ENCODE data around the gene CACNG7.

DNA sequence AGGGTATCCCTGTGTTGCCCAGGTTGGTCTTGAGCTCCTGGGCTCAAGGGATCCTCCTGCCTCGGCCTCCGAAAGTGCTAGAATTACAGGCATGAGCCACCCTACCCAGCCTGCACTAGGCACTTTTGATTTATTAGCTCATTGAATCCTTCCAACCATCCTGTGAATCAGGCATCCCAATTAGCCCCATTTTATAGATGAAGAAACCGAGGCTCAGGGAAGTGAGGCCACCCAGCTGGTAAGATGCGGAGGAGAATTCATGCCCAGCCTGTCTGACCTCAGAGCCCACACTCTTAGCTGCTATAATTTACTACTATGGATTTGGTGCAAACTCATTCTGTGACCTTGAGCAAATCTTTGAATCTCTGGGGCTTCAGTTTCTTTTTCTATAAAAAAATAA, 35.9 kb downstream of the CACNG7 start:
- TF ChIP-seq, protein P1, sequence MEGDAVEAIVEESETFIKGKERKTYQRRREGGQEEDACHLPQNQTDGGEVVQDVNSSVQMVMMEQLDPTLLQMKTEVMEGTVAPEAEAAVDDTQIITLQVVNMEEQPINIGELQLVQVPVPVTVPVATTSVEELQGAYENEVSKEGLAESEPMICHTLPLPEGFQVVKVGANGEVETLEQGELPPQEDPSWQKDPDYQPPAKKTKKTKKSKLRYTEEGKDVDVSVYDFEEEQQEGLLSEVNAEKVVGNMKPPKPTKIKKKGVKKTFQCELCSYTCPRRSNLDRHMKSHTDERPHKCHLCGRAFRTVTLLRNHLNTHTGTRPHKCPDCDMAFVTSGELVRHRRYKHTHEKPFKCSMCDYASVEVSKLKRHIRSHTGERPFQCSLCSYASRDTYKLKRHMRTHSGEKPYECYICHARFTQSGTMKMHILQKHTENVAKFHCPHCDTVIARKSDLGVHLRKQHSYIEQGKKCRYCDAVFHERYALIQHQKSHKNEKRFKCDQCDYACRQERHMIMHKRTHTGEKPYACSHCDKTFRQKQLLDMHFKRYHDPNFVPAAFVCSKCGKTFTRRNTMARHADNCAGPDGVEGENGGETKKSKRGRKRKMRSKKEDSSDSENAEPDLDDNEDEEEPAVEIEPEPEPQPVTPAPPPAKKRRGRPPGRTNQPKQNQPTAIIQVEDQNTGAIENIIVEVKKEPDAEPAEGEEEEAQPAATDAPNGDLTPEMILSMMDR (IDR thresholded peaks at IDR 0.05; ENCODE audit: extremely low read depth in 1 of 2, insufficient read depth in 1 of 2, low read depth in 1 of 2, low read length in 2 of 2): no peak
- TF ChIP-seq POLR2A (IDR thresholded peaks at IDR 0.05; ENCODE audit: low read depth, low read length): no peak
- TF ChIP-seq, protein P2, sequence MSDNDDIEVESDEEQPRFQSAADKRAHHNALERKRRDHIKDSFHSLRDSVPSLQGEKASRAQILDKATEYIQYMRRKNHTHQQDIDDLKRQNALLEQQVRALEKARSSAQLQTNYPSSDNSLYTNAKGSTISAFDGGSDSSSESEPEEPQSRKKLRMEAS (IDR thresholded peaks at IDR 0.05; ENCODE audit: insufficient read depth, insufficient read length): no peak
- no peak for TF ChIP-seq EZH2 (IDR thresholded peaks at IDR 0.05; ENCODE audit: borderline replicate concordance, low read depth, low read length, severe bottlenecking)
- no peak for TF ChIP-seq MYC (IDR thresholded peaks at IDR 0.05; ENCODE audit: low read depth, low read length)
- no peak for TF ChIP-seq GATA2 (IDR thresholded peaks at IDR 0.05; ENCODE audit: insufficient read depth, insufficient read length, low read depth, low read length)

Data from endothelial cell of umbilical vein (primary cell).